Neuron (in vitro differentiated cells): ENCODE data around the gene OSM.

ENCODE experiments used
- H2AFZ ChIP-seq: one replicate; pipeline ENCODE4 v1.6.1; 2013; ENCODE audit warnings: low read depth, mild to moderate bottlenecking, inconsistent platforms, low read length, moderate library complexity
- H3K27me3 ChIP-seq: one replicate; pipeline ENCODE4 v1.6.1; 2013; ENCODE audit warnings: low read length; ENCODE audit not compliant: insufficient read depth
- H3K36me3 ChIP-seq: one replicate; pipeline ENCODE4 v1.6.1; 2013; ENCODE audit warnings: low read length; ENCODE audit not compliant: insufficient read depth
- H3K4me1 ChIP-seq: one replicate; pipeline ENCODE4 v1.6.1; 2013; ENCODE audit warnings: low read length; ENCODE audit not compliant: insufficient read depth
- H3K4me3 ChIP-seq: 2 replicates; pipeline ENCODE4 v1.5.1; 2013; ENCODE audit warnings: mild to moderate bottlenecking, low read length, moderate library complexity
- H3K9me3 ChIP-seq: one replicate; pipeline ENCODE4 v1.6.1; 2013; ENCODE audit warnings: low read length

Gene OSM

GRCh38 chr22:30294066-30294465, 27.4 kb upstream of the OSM start:
- no peak overlapping the region for H2AFZ ChIP-seq
- H3K4me3 ChIP-seq, result no peak overlapping the region
- no peaks in the 10 kb centered on the region for H3K27me3 ChIP-seq
- H3K36me3 ChIP-seq, result peaks cover 16% of the 10 kb centered on the region
- H3K4me1 ChIP-seq, result peaks cover 13% of the 10 kb centered on the region
- H3K9me3 ChIP-seq, result no peaks in the 10 kb centered on the region

- Histone ChIP-seq H2AFZ (no peak overlapping the region), H3K4me3 (no peak overlapping the region), H3K36me3 (peaks cover 12% of the 10 kb centered on the region), H3K4me1 (peaks cover 23% of the 10 kb centered on the region), H3K9me3 (no peaks in the 10 kb centered on the region), H3K27me3 (no peaks in the 10 kb centered on the region)
These were observed 26.4 kb upstream of the OSM start for GRCh38 chr22:30293026-30293425.

- H3K27me3 ChIP-seq, result no peaks in the 10 kb centered on the region
- no peak overlapping the region for H2AFZ ChIP-seq
- H3K4me1 ChIP-seq, result peaks cover 23% of the 10 kb centered on the region
- H3K9me3 ChIP-seq, result no peaks in the 10 kb centered on the region
- H3K36me3 ChIP-seq, result peaks cover 12% of the 10 kb centered on the region
- no peak overlapping the region for H3K4me3 ChIP-seq
These were observed 25.7 kb upstream of the OSM start for GRCh38 chr22:30292069-30292970.

GRCh38 chr22:30291058-30291892, 24.6 kb upstream of the OSM start:
- Histone ChIP-seq H3K4me1 (peaks cover 23% of the 10 kb centered on the region), H2AFZ (no peak overlapping the region), H3K27me3 (no peaks in the 10 kb centered on the region), H3K36me3 (peaks cover 12% of the 10 kb centered on the region), H3K9me3 (no peaks in the 10 kb centered on the region), H3K4me3 (no peak overlapping the region)

- no peak overlapping the region for H2AFZ ChIP-seq
- peaks cover 12% of the 10 kb centered on the region for H3K36me3 ChIP-seq
- no peaks in the 10 kb centered on the region for H3K9me3 ChIP-seq
- H3K4me3 ChIP-seq, result no peak overlapping the region
- H3K4me1 ChIP-seq, result peaks cover 23% of the 10 kb centered on the region
- no peaks in the 10 kb centered on the region for H3K27me3 ChIP-seq
These were observed 23.8 kb upstream of the OSM start for GRCh38 chr22:30290342-30291057.

GRCh38 chr22:30289980-30290313, 23.3 kb upstream of the OSM start:
- H3K27me3 ChIP-seq, result no peaks in the 10 kb centered on the region
- H2AFZ ChIP-seq, result peak overlapping the region; percentile 83
- H3K4me3 ChIP-seq, result peak overlapping the region; percentile 54
- H3K9me3 ChIP-seq, result no peaks in the 10 kb centered on the region
- peaks cover 23% of the 10 kb centered on the region for H3K4me1 ChIP-seq
- peaks cover 12% of the 10 kb centered on the region for H3K36me3 ChIP-seq

- peaks cover 23% of the 10 kb centered on the region for H3K4me1 ChIP-seq
- H2AFZ ChIP-seq, result peak within 1 kb of the TSS; percentile 83
- peak within 1 kb of the TSS; percentile 54 for H3K4me3 ChIP-seq
- no peaks in the 10 kb centered on the region for H3K27me3 ChIP-seq
- peaks cover 12% of the 10 kb centered on the region for H3K36me3 ChIP-seq
- H3K9me3 ChIP-seq, result no peaks in the 10 kb centered on the region
These were observed 22.7 kb upstream of the OSM start, which contains the start of gene CASTOR1 for GRCh38 chr22:30289141-30289979. CASTOR1 (minus strand) TSS chr22:30289505; CDS start chr22:30289497, 8 bp downstream.

- H3K9me3 ChIP-seq, result no peaks in the 10 kb centered on the region
- peaks cover 5% of the 10 kb centered on the region for H3K36me3 ChIP-seq
- peak overlapping the region; percentile 54 for H3K4me3 ChIP-seq
- no peaks in the 10 kb centered on the region for H3K27me3 ChIP-seq
- peak overlapping the region; percentile 83 for H2AFZ ChIP-seq
- peaks cover 23% of the 10 kb centered on the region for H3K4me1 ChIP-seq
These were observed 21.9 kb upstream of the OSM start for GRCh38 chr22:30288419-30289140.

- H2AFZ ChIP-seq, result no peak overlapping the region
- no peaks in the 10 kb centered on the region for H3K9me3 ChIP-seq
- H3K4me3 ChIP-seq, result peak overlapping the region; percentile 54
- no peaks in the 10 kb centered on the region for H3K27me3 ChIP-seq
- no peaks in the 10 kb centered on the region for H3K36me3 ChIP-seq
- peaks cover 25% of the 10 kb centered on the region for H3K4me1 ChIP-seq
These were observed 21.2 kb upstream of the OSM start for GRCh38 chr22:30287648-30288418.

- Histone ChIP-seq H2AFZ (no peak overlapping the region), H3K36me3 (no peaks in the 10 kb centered on the region), H3K27me3 (no peaks in the 10 kb centered on the region), H3K4me3 (no peak overlapping the region), H3K9me3 (no peaks in the 10 kb centered on the region), H3K4me1 (peaks cover 25% of the 10 kb centered on the region)
These were observed 20.4 kb upstream of the OSM start for GRCh38 chr22:30286813-30287647.

- H3K4me3 ChIP-seq, result no peak overlapping the region
- no peaks in the 10 kb centered on the region for H3K27me3 ChIP-seq
- peaks cover 25% of the 10 kb centered on the region for H3K4me1 ChIP-seq
- H3K9me3 ChIP-seq, result no peaks in the 10 kb centered on the region
- no peak overlapping the region for H2AFZ ChIP-seq
- no peaks in the 10 kb centered on the region for H3K36me3 ChIP-seq
These were observed 19.7 kb upstream of the OSM start for GRCh38 chr22:30286331-30286730.
